HUES48 (cell line): ENCODE results near the gene CPA3.

Experiments
- H3K27ac ChIP-seq: one replicate; pipeline ENCODE4 v1.7.0; 2013; ENCODE audit warnings: low read depth, low read length, inconsistent platforms
- H3K27me3 ChIP-seq: 2 replicates; pipeline ENCODE4 v1.6.1; 2013; ENCODE audit warnings: mild to moderate bottlenecking, low read length; ENCODE audit not compliant: control insufficient read depth, insufficient read depth
- H3K36me3 ChIP-seq: 2 replicates; pipeline ENCODE4 v1.6.1; 2013; ENCODE audit warnings: low read length; ENCODE audit not compliant: control insufficient read depth, insufficient read depth
- H3K4me1 ChIP-seq: 2 replicates; pipeline ENCODE4 v1.6.1; 2013; ENCODE audit warnings: mild to moderate bottlenecking, low read length; ENCODE audit not compliant: control insufficient read depth, insufficient read depth
- H3K4me3 ChIP-seq: 2 replicates; pipeline ENCODE4 v1.5.1; 2013; ENCODE audit warnings: mild to moderate bottlenecking, low read depth, low read length
- H3K9ac ChIP-seq: 2 replicates; pipeline ENCODE4 v1.6.1; 2013; ENCODE audit warnings: mild to moderate bottlenecking, low read depth, low read length, moderate library complexity
- H3K9me3 ChIP-seq: 2 replicates; pipeline ENCODE4 v1.6.1; 2013; ENCODE audit warnings: low read length; ENCODE audit not compliant: control insufficient read depth, insufficient read depth

Gene CPA3

DNA sequence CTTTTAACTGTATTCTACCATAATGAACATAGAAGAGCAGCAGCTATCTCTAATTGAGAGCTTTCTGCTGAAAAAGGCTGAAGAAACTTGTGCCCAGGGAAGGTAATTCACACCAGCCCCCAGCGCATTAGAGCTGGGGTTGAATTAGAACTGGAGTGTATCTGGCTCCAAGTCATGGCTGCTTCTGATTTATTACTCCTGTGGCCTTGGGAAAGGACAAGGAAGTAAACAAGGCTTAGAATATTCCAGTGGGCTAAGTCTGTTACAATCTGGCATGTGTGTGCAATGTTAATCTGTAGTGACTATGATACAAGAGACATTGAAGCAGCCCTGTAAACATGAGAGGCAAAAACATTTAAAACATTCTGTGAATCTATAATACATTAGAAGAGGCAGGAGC is 18.1 kb downstream of the CPA3 start:
- Histone ChIP-seq H3K36me3 (no peaks in the 10 kb centered on the region), H3K27ac (no peak overlapping the region), H3K4me3 (no peak overlapping the region), H3K9me3 (no peaks in the 10 kb centered on the region), H3K27me3 (no peaks in the 10 kb centered on the region), H3K9ac (no peak overlapping the region), H3K4me1 (no peaks in the 10 kb centered on the region)

- no peaks in the 10 kb centered on the region for H3K4me1 ChIP-seq
- no peak overlapping the region for H3K9ac ChIP-seq
- H3K4me3 ChIP-seq, result no peak overlapping the region
- H3K9me3 ChIP-seq, result no peaks in the 10 kb centered on the region
- H3K36me3 ChIP-seq, result no peaks in the 10 kb centered on the region
- no peaks in the 10 kb centered on the region for H3K27me3 ChIP-seq
- no peak overlapping the region for H3K27ac ChIP-seq
Observed at GRCh38 chr3:148884261-148884660, 19.2 kb downstream of the CPA3 start.

- no peak overlapping the region for H3K4me3 ChIP-seq
- no peaks in the 10 kb centered on the region for H3K27me3 ChIP-seq
- no peak overlapping the region for H3K9ac ChIP-seq
- no peaks in the 10 kb centered on the region for H3K36me3 ChIP-seq
- H3K9me3 ChIP-seq, result no peaks in the 10 kb centered on the region
- H3K27ac ChIP-seq, result no peak overlapping the region
- no peaks in the 10 kb centered on the region for H3K4me1 ChIP-seq
Observed at GRCh38 chr3:148889828-148890227, 24.7 kb downstream of the CPA3 start.

- Histone ChIP-seq H3K4me1 (no peaks in the 10 kb centered on the region), H3K36me3 (no peaks in the 10 kb centered on the region), H3K27ac (no peak overlapping the region), H3K9me3 (no peaks in the 10 kb centered on the region), H3K27me3 (no peaks in the 10 kb centered on the region), H3K4me3 (no peak overlapping the region), H3K9ac (no peak overlapping the region)
Observed at GRCh38 chr3:148896062-148896461, 31.0 kb downstream of the CPA3 start.

DNA sequence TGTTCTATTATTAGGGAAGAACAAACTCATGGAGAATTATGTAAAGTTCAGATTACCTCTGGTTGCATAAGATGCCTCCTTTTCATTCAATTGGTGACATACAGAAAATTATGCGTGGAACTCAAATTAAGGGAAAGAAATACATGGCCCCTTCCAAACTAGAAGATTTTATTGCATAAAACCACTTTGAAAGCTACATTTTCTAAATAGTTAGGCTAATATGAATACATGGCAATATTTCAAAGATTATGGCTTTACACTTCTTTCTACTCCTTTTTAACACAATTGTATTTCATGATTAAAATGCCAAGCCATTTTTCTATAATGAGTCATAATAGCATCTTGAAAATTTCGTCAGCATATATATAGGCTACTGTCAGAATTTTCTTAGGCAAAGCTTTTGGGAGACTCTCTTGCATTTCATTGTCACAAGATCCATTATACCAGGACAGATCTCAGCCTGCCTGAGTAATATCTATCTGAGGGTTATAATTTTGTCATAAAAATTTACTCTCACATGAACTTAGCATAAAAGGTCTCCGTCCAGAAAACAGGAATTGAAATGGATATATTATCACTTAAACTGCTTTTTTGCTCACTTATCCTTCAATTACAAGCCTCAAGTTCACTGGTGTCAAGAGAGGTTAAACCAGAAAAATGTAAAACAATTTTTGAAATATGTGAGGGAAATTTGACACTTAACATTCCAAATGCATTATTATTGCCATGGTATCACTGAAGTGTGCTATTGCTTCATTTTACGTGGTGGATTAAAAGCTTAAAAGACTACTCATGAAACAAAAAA is 37.1 kb downstream of the CPA3 start:
- no peaks in the 10 kb centered on the region for H3K9me3 ChIP-seq
- no peak overlapping the region for H3K27ac ChIP-seq
- H3K36me3 ChIP-seq, result no peaks in the 10 kb centered on the region
- H3K4me1 ChIP-seq, result no peaks in the 10 kb centered on the region
- H3K4me3 ChIP-seq, result no peak overlapping the region
- no peak overlapping the region for H3K9ac ChIP-seq
- no peaks in the 10 kb centered on the region for H3K27me3 ChIP-seq

GRCh38 chr3:148903022-148903442 is 37.9 kb downstream of the CPA3 start:
- Histone ChIP-seq H3K9ac (no peak overlapping the region), H3K4me1 (no peaks in the 10 kb centered on the region), H3K4me3 (no peak overlapping the region)

DNA sequence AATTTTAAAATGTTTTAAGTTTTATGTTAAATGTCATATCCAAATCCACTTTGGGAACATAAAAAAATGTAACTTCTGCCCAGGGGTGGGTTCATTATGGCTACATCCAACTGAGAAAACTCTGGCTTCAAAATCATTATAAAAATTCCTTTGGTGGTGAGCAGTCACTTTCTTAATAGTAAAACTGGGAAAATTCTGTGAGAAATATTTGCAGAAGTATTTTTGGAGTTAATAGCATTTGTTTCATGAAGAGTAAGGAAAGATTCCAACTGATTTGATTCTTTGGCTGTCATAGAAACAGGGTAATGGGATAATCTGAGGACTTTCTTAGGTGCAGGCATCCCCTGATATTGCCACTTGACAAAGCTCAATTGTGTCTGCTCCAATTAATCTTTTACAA is 38.8 kb downstream of the CPA3 start:
- Histone ChIP-seq H3K4me3 (no peak overlapping the region), H3K4me1 (no peaks in the 10 kb centered on the region), H3K9me3 (no peaks in the 10 kb centered on the region), H3K36me3 (no peaks in the 10 kb centered on the region), H3K27ac (no peak overlapping the region), H3K27me3 (no peaks in the 10 kb centered on the region), H3K9ac (no peak overlapping the region)

More at GRCh38 chr3:148903022-148903442, 37.9 kb downstream of the CPA3 start:
- H3K27me3 ChIP-seq, result no peaks in the 10 kb centered on the region
- no peaks in the 10 kb centered on the region for H3K36me3 ChIP-seq
- H3K27ac ChIP-seq, result no peak overlapping the region
- H3K9me3 ChIP-seq, result no peaks in the 10 kb centered on the region

DNA sequence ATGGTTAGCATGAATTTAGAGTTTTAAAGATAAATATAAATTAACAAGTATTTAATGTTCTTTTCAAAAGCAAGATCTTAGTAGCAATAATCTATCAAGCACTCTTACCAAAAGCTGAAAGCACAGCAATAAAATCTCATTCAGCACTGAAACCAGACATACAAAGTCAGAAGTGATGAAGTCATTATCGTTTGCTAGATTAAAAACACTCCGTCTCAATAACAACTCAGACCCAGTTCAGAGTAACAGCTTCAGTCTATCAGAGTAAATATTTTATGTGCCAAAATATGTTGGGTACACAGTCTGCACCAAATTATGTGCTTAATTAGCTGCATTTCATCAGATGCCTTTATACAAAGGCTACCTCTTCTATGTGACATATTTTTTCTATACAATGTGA is 41.6 kb downstream of the CPA3 start:
- Histone ChIP-seq H3K4me1 (no peaks in the 10 kb centered on the region), H3K27me3 (no peaks in the 10 kb centered on the region), H3K27ac (no peak overlapping the region), H3K9ac (no peak overlapping the region), H3K36me3 (no peaks in the 10 kb centered on the region), H3K4me3 (no peak overlapping the region), H3K9me3 (no peaks in the 10 kb centered on the region)

DNA sequence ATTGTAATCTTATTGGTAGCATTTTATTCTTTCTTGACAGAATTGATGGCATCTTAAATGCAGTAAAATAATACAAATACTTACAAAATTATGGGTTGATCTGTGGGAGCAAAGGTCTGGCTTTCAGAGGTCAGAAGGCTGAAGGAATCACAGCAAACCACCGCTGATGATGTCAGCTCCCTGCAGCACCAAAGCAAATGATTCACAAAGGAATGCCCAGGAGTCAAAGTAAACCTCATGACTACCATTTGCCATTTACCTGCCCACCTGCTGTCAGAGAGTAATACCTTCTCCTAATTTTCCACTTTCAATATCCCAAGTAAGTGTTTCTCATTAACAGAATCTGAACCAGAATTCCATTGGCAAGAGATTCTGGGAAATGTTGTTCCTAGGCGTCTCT is 46.1 kb downstream of the CPA3 start:
- H3K27me3 ChIP-seq, result no peaks in the 10 kb centered on the region
- no peak overlapping the region for H3K9ac ChIP-seq
- no peak overlapping the region for H3K27ac ChIP-seq
- H3K4me1 ChIP-seq, result no peaks in the 10 kb centered on the region
- no peaks in the 10 kb centered on the region for H3K9me3 ChIP-seq
- no peak overlapping the region for H3K4me3 ChIP-seq
- no peaks in the 10 kb centered on the region for H3K36me3 ChIP-seq

DNA sequence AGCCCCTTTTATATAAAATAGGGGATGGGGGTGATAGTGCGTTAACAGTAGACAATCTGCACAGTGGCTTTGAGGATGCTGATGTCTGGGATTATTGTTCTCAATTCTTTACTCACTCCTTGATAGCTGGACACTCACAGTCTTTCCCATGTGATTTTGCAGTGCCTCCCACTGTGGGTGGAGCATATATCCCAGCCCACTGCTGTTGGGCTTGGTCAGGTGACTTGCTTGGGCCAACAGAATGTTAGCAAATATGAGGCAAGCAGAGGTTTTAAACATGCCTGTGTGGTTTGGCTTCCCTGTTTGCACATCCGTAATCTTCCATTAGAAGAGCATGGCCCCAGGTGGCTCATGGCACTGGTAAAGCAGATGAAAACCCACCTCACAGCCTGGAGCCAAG is 46.5 kb downstream of the CPA3 start:
- Histone ChIP-seq H3K27me3 (no peaks in the 10 kb centered on the region), H3K9ac (no peak overlapping the region), H3K27ac (no peak overlapping the region), H3K36me3 (no peaks in the 10 kb centered on the region), H3K9me3 (no peaks in the 10 kb centered on the region), H3K4me1 (no peaks in the 10 kb centered on the region), H3K4me3 (no peak overlapping the region)

DNA sequence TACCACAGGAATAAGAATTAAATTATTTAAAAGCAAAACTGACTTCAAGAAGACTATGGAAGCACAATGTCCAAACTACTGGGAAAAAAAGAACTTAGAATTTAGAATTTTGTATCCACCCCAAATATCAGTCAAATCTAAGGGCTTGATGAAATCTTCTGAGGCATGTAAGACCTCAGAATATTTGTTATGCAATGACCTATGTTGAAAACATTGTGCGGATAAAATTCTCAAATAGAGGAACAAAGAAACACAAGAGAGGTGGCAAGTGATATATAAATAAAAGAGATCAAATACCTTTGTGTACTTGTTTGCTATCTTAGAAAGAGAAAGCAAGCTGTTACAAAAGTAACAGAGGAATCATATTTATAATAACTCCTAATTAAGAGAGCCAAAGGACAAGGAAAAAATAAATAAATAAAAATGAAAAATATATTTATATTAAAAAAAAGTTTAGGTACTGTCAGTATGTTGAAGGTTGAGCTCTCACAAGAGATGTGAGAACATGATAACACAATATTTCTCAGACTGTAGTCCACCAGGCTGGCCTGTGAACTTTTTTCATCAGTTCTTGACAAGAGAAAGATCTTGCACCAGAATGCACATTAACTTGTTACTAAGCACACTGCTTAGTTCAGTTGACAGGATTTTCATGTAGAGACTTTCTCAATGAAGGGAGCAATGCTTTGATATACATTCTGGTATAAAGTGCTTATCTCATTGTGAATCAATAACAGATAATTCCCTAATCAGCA is 50.0 kb downstream of the CPA3 start:
- no peaks in the 10 kb centered on the region for H3K36me3 ChIP-seq

More for the DNA sequence above, 50.0 kb downstream of the CPA3 start:
- no peak overlapping the region for H3K4me3 ChIP-seq
- H3K9ac ChIP-seq, result no peak overlapping the region
- H3K27me3 ChIP-seq, result no peaks in the 10 kb centered on the region
- no peaks in the 10 kb centered on the region for H3K9me3 ChIP-seq
- H3K27ac ChIP-seq, result no peak overlapping the region
- H3K4me1 ChIP-seq, result no peaks in the 10 kb centered on the region
